Measurements from ENCODE around the gene LGALSL. TPM values are rescaled to one million over a fixed set of nuclear protein-coding genes. Genes with fewer than 3 reads are reported as not detected.
"Not testable (repeated sequence)": the region's sequence is repeated elsewhere in the genome, so short reads cannot be mapped to it uniquely, and the experiment has no call there.

LGALSL gene
- polyA plus RNA-seq, 1 of the 3 experiments (the other 2 are of a cell fraction), result 6.5 TPM

- no peak for TF ChIP-seq RAD21 (IDR thresholded peaks at IDR 0.05; ENCODE audit: low read length)
- TF ChIP-seq, protein P1, sequence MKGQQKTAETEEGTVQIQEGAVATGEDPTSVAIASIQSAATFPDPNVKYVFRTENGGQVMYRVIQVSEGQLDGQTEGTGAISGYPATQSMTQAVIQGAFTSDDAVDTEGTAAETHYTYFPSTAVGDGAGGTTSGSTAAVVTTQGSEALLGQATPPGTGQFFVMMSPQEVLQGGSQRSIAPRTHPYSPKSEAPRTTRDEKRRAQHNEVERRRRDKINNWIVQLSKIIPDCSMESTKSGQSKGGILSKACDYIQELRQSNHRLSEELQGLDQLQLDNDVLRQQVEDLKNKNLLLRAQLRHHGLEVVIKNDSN (IDR thresholded peaks at IDR 0.05; ENCODE audit: borderline replicate concordance, low read depth), result no peak
- TF ChIP-seq YY1 (IDR thresholded peaks at IDR 0.05; ENCODE audit: low read depth), result no peak
- TF ChIP-seq FOXJ3 (CRISPR knock-in tag; IDR thresholded peaks at IDR 0.05), result no peak
- TF ChIP-seq, protein P2, sequence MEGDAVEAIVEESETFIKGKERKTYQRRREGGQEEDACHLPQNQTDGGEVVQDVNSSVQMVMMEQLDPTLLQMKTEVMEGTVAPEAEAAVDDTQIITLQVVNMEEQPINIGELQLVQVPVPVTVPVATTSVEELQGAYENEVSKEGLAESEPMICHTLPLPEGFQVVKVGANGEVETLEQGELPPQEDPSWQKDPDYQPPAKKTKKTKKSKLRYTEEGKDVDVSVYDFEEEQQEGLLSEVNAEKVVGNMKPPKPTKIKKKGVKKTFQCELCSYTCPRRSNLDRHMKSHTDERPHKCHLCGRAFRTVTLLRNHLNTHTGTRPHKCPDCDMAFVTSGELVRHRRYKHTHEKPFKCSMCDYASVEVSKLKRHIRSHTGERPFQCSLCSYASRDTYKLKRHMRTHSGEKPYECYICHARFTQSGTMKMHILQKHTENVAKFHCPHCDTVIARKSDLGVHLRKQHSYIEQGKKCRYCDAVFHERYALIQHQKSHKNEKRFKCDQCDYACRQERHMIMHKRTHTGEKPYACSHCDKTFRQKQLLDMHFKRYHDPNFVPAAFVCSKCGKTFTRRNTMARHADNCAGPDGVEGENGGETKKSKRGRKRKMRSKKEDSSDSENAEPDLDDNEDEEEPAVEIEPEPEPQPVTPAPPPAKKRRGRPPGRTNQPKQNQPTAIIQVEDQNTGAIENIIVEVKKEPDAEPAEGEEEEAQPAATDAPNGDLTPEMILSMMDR (IDR thresholded peaks at IDR 0.05), result no peak
- no peak for TF ChIP-seq SMC3 (IDR thresholded peaks at IDR 0.05; ENCODE audit: low read depth, low read length)
- no peak for TF ChIP-seq RFX5 (IDR thresholded peaks at IDR 0.05; ENCODE audit: low read length)
- no peak for TF ChIP-seq SIN3A (IDR thresholded peaks at IDR 0.05; ENCODE audit: borderline replicate concordance, low read depth, low read length)
Observed at GRCh38 chr2:64442277-64442676, 11.7 kb upstream of the LGALSL start (continued).

GRCh38 chr2:64442801-64443429 is 11.0 kb upstream of the LGALSL start:
- 56% methylated on average over 5 of the region's 7 CpGs for WGBS (ENCODE audit: low lambda C conversion rate)
- CTCF ChIA-PET, result interaction anchor here (1.0 kb wide), 1 partner anchor 112 kb away, joined by 4 read pairs; no protein-coding TSS in a partner anchor
- Histone ChIP-seq H3K4me1 (ENCODE audit: control insufficient read depth in 1 of 2, insufficient read depth in 2 of 2, low read depth in 1 of 2, low read length in 1 of 2) (no peaks in the 10 kb centered on the region), H2AFZ (ENCODE audit: low read depth) (no peak overlapping the region), H3K4me3 (ENCODE audit: low read depth in 2 of 2, low read length in 1 of 2) (no peak overlapping the region), H3K27ac (ENCODE audit: low read depth in 2 of 2, low read length in 1 of 2) (no peak overlapping the region), H3K9ac (no peak overlapping the region), H3K9me2 (no peaks in the 10 kb centered on the region), H3F3A (replicated peaks; ENCODE audit: insufficient read depth) (no peaks in the 10 kb centered on the region), H3K36me3 (replicated peaks in 1 of 2; ENCODE audit: control insufficient read depth in 1 of 2, insufficient read depth in 2 of 2, low read length in 1 of 2) (no peaks in the 10 kb centered on the region), H3K27me3 (ENCODE audit: insufficient read depth) (no peaks in the 10 kb centered on the region; the same call in none of the 2 replicates), H3K4me2 (no peak overlapping the region), H3K79me2 (ENCODE audit: insufficient read depth) (no peaks in the 10 kb centered on the region), H4K20me1 (ENCODE audit: insufficient read depth) (no peaks in the 10 kb centered on the region), H3K9me3 (no peaks in the 10 kb centered on the region)
- TF ChIP-seq MXI1 (IDR thresholded peaks at IDR 0.05; ENCODE audit: low read depth, low read length) (no peak), SMC3 (IDR thresholded peaks at IDR 0.05; ENCODE audit: low read depth, low read length) (no peak), TAF1 (IDR thresholded peaks at IDR 0.05; ENCODE audit: borderline replicate concordance, low read depth, low read length) (no peak)
- TF ChIP-seq, protein P3, sequence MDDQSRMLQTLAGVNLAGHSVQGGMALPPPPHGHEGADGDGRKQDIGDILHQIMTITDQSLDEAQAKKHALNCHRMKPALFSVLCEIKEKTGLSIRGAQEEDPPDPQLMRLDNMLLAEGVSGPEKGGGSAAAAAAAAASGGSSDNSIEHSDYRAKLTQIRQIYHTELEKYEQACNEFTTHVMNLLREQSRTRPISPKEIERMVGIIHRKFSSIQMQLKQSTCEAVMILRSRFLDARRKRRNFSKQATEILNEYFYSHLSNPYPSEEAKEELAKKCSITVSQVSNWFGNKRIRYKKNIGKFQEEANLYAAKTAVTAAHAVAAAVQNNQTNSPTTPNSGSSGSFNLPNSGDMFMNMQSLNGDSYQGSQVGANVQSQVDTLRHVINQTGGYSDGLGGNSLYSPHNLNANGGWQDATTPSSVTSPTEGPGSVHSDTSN (IDR thresholded peaks at IDR 0.05), result no peak
- TF ChIP-seq, protein P1 (IDR thresholded peaks at IDR 0.05; ENCODE audit: borderline replicate concordance, low read depth), result no peak
- no peak for DNase-seq
- POLR2A ChIA-PET, result no interaction called here

DNA sequence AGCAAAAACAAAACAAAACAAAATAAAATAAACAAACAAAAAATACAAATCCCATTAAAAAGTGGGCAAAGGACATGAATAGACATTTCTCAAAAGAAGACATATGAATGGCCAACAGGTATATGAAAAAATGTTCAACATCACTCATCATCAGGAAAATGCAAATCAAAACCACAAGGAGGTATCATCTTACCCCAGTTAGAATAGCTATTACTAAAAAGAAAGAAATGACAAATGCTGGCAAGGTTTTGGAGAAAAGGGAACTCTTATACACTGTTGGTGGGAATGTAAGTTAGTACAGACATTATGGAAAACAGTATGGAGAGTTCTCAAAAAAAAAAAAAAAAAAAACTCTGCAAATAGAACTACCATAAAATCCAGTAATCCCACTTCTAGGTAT is 8.0 kb upstream of the LGALSL start:
- H3K9ac ChIP-seq; H3K9me2 ChIP-seq; H3K27ac ChIP-seq (ENCODE audit: low read depth in 2 of 2, low read length in 1 of 2); H3K4me2 ChIP-seq; H2AFZ ChIP-seq (ENCODE audit: low read depth); H3K79me2 ChIP-seq (ENCODE audit: insufficient read depth); H4K20me1 ChIP-seq (ENCODE audit: insufficient read depth); H3K9me3 ChIP-seq; POLR2A ChIA-PET; H3F3A ChIP-seq (replicated peaks; ENCODE audit: insufficient read depth); H3K4me1 ChIP-seq (ENCODE audit: control insufficient read depth in 1 of 2, insufficient read depth in 2 of 2, low read depth in 1 of 2, low read length in 1 of 2); DNase-seq; H3K36me3 ChIP-seq (replicated peaks in 1 of 2; ENCODE audit: control insufficient read depth in 1 of 2, insufficient read depth in 2 of 2, low read length in 1 of 2); H3K4me3 ChIP-seq (ENCODE audit: low read depth in 2 of 2, low read length in 1 of 2); H3K27me3 ChIP-seq (ENCODE audit: insufficient read depth): not testable (repeated sequence)
- CTCF ChIA-PET, result interaction anchor here (0.9 kb wide), 1 partner anchor 42 kb away, joined by 3 read pairs; no protein-coding TSS in a partner anchor
